GM03348 (cell line): ENCODE data around the gene TLK2.
A peak's percentile ranks its signal among the peaks of the same experiment; 100 is the strongest.
"Not testable (repeated sequence)": the region's sequence is repeated elsewhere in the genome, so short reads cannot be mapped to it uniquely, and the experiment has no call there.

Experiments used
- DNase-seq: peaks from one replicate; pipeline ENCODE4 v3.0.0; 2012; ENCODE audit warnings: low spot score

The TLK2 gene

GRCh38 chr17:62560971-62561370 lies 82.3 kb downstream of the TLK2 start:
- not testable (repeated sequence) for DNase-seq

- DNase-seq, result peak; percentile 13
These were observed 84.0 kb downstream of the TLK2 start for GRCh38 chr17:62562656-62563055.

GRCh38 chr17:62565817-62566216 lies 87.2 kb downstream of the TLK2 start:
- DNase-seq, result peak; percentile 70

- no peak for DNase-seq
These were observed 88.5 kb downstream of the TLK2 start for GRCh38 chr17:62566996-62567578.

GRCh38 chr17:62572488-62572887 lies 93.9 kb downstream of the TLK2 start:
- DNase-seq, result no peak

GRCh38 chr17:62572888-62573401 lies 94.3 kb downstream of the TLK2 start:
- no peak for DNase-seq

- no peak for DNase-seq
These were observed 95.0 kb downstream of the TLK2 start for GRCh38 chr17:62573480-62574117.

- DNase-seq, result no peak
These were observed 97.8 kb downstream of the TLK2 start for GRCh38 chr17:62576382-62576781.

- no peak for DNase-seq
These were observed 100.3 kb downstream of the TLK2 start for GRCh38 chr17:62578757-62579487.

- no peak for DNase-seq
These were observed 102.3 kb downstream of the TLK2 start for GRCh38 chr17:62580947-62581346.

GRCh38 chr17:62581764-62582163 lies 103.1 kb downstream of the TLK2 start:
- no peak for DNase-seq

- no peak for DNase-seq
These were observed 108.9 kb downstream of the TLK2 start for GRCh38 chr17:62587554-62587953.

- DNase-seq, result no peak
These were observed 109.5 kb downstream of the TLK2 start for GRCh38 chr17:62588109-62588508.

- no peak for DNase-seq
These were observed 112.7 kb downstream of the TLK2 start for GRCh38 chr17:62591333-62591732.

GRCh38 chr17:62591822-62592221 lies 113.2 kb downstream of the TLK2 start:
- DNase-seq, result not testable (repeated sequence)

GRCh38 chr17:62592341-62593099 lies 113.9 kb downstream of the TLK2 start:
- no peak for DNase-seq

GRCh38 chr17:62595484-62595883 lies 116.9 kb downstream of the TLK2 start:
- DNase-seq, result no peak

GRCh38 chr17:62596662-62597061 lies 118.0 kb downstream of the TLK2 start:
- DNase-seq, result no peak

GRCh38 chr17:62597150-62597549 lies 118.5 kb downstream of the TLK2 start:
- no peak for DNase-seq

GRCh38 chr17:62597920-62598319 lies 119.3 kb downstream of the TLK2 start:
- DNase-seq, result peak; percentile 74

GRCh38 chr17:62599964-62600657 lies 121.5 kb downstream of the TLK2 start:
- no peak for DNase-seq

- DNase-seq, result no peak
These were observed 122.2 kb downstream of the TLK2 start for GRCh38 chr17:62600805-62601204.
